Tibial artery (tissue), 4 donors: ENCODE data around the gene CEBPG.

Experiments used
- DNase-seq, 2 donors: peaks; one replicate each; pipeline ENCODE4 v3.0.0-alpha.2; 2019
- H3K27ac ChIP-seq, 2 donors: fragments of 200-600 bp; sonication (generic) in 1 of 2; 1 replicate in 1 of 2; 2 replicates in 1 of 2; pipeline ENCODE4 v1.5.1; 2018 to 2019; ENCODE audit warnings: mild to moderate bottlenecking in 1 of 2
- H3K27me3 ChIP-seq, 2 donors: fragments of 200-600 bp; sonication (generic) in 1 of 2; one replicate each; pipeline versions ENCODE4 v1.5.1 to v1.6.0; 2016 to 2019
- H3K36me3 ChIP-seq, 3 donors: fragments of 200-600 bp; sonication (generic) in 2 of 3; one replicate each; pipeline ENCODE4 v1.5.1; 2016 to 2019; ENCODE audit warnings: mild to moderate bottlenecking in 2 of 3
- H3K4me1 ChIP-seq, 4 donors: fragments of 200-600 bp; sonication (generic) in 2 of 4; 1 replicate in 3 of 4; 2 replicates in 1 of 4; pipeline ENCODE4 v1.5.1; 2016 to 2019
- H3K4me3 ChIP-seq, 2 donors: fragments of 200-600 bp; sonication (generic) in 1 of 2; 1 replicate in 1 of 2; 2 replicates in 1 of 2; pipeline ENCODE4 v1.5.1; 2018 to 2019; ENCODE audit warnings: mild to moderate bottlenecking in 2 of 2
- H3K9me3 ChIP-seq, 3 donors: fragments of 200-600 bp; sonication (generic) in 1 of 3; one replicate each; pipeline ENCODE4 v1.5.1; 2016 to 2019
- CTCF ChIP-seq, 2 experiments: fragments of 200-600 bp in 1 of 2; fragments of 450-650 bp in 1 of 2; IDR thresholded peaks; one replicate each; pipeline ENCODE4 v1.5.1; 2017 to 2019; ENCODE audit warnings: antibody characterized with exemption in 2 of 2, mild to moderate bottlenecking in 1 of 2, moderate library complexity in 1 of 2
- intact Hi-C: fragments of 100-400 bp; cut with DNase I; formaldehyde crosslinking; loops from one replicate; pipeline ENCODE4 v1.15.0; 2023; ENCODE audit warnings: low total_unique reads

CEBPG gene

GRCh38 chr19:33418871-33419787 lies 45.6 kb downstream of the CEBPG start:
- no peak for DNase-seq
- Histone ChIP-seq H3K27me3 (no peaks in the 10 kb centered on the region), H3K9me3 (no peaks in the 10 kb centered on the region), H3K36me3 (no peaks in the 10 kb centered on the region), H3K4me3 (no peak overlapping the region), H3K27ac (no peak overlapping the region), H3K4me1 (peaks cover 0 to 9% (median 8%) of the 10 kb centered on the region in 4 donors)
- intact Hi-C loops = no loop called here
- TF ChIP-seq CTCF (IDR thresholded peaks at IDR 0.05) = no peak

- no peak for TF ChIP-seq CTCF (IDR thresholded peaks at IDR 0.05)
- H3K4me3 ChIP-seq = no peak overlapping the region
- no peaks in the 10 kb centered on the region for H3K9me3 ChIP-seq
- no peak for DNase-seq
- H3K27ac ChIP-seq = no peak overlapping the region
- no peaks in the 10 kb centered on the region for H3K36me3 ChIP-seq
- peaks cover 0 to 9% (median 8%) of the 10 kb centered on the region in 4 donors for H3K4me1 ChIP-seq
- H3K27me3 ChIP-seq = no peaks in the 10 kb centered on the region
- intact Hi-C loops = no loop called here
Observed at GRCh38 chr19:33419788-33420130, 46.2 kb downstream of the CEBPG start.

GRCh38 chr19:33420821-33421220 lies 47.3 kb downstream of the CEBPG start:
- Histone ChIP-seq H3K9me3 (no peaks in the 10 kb centered on the region), H3K4me3 (no peak overlapping the region), H3K27me3 (no peaks in the 10 kb centered on the region), H3K27ac (no peak overlapping the region), H3K4me1 (peaks cover 0 to 9% (median 8%) of the 10 kb centered on the region in 4 donors), H3K36me3 (no peaks in the 10 kb centered on the region)
- no peak for TF ChIP-seq CTCF (IDR thresholded peaks at IDR 0.05)
- no peak for DNase-seq
- intact Hi-C loops = no loop called here

- no peak for TF ChIP-seq CTCF (IDR thresholded peaks at IDR 0.05)
- intact Hi-C loops = no loop called here
- H3K9me3 ChIP-seq = no peaks in the 10 kb centered on the region
- no peaks in the 10 kb centered on the region for H3K36me3 ChIP-seq
- no peak overlapping the region for H3K27ac ChIP-seq
- no peak overlapping the region for H3K4me3 ChIP-seq
- peaks cover 0 to 8% (median 8%) of the 10 kb centered on the region in 4 donors for H3K4me1 ChIP-seq
- H3K27me3 ChIP-seq = no peaks in the 10 kb centered on the region
- DNase-seq = no peak
Observed at GRCh38 chr19:33421368-33421767, 47.9 kb downstream of the CEBPG start.

GRCh38 chr19:33422369-33423180 lies 49.1 kb downstream of the CEBPG start:
- intact Hi-C loops = no loop called here

More at GRCh38 chr19:33422369-33423180, 49.1 kb downstream of the CEBPG start:
- H3K27ac ChIP-seq = no peak overlapping the region
- no peaks in the 10 kb centered on the region for H3K9me3 ChIP-seq
- H3K27me3 ChIP-seq = no peaks in the 10 kb centered on the region
- no peak for DNase-seq
- TF ChIP-seq CTCF (IDR thresholded peaks at IDR 0.05) = no peak
- H3K36me3 ChIP-seq = no peaks in the 10 kb centered on the region
- no peaks in the 10 kb centered on the region for H3K4me1 ChIP-seq
- no peak overlapping the region for H3K4me3 ChIP-seq
